ENCODE measurements around the gene SEMA7A. TPM values are rescaled to one million over a fixed set of nuclear protein-coding genes. Genes with fewer than 3 reads are reported as not detected.
"Not testable (repeated sequence)": the region's sequence is repeated elsewhere in the genome, so short reads cannot be mapped to it uniquely, and the experiment has no call there.

SEMA7A gene
- total RNA-seq, 4 donors from 2014 or later = 31.8 to 35.6 (median 33.8) TPM

DNA sequence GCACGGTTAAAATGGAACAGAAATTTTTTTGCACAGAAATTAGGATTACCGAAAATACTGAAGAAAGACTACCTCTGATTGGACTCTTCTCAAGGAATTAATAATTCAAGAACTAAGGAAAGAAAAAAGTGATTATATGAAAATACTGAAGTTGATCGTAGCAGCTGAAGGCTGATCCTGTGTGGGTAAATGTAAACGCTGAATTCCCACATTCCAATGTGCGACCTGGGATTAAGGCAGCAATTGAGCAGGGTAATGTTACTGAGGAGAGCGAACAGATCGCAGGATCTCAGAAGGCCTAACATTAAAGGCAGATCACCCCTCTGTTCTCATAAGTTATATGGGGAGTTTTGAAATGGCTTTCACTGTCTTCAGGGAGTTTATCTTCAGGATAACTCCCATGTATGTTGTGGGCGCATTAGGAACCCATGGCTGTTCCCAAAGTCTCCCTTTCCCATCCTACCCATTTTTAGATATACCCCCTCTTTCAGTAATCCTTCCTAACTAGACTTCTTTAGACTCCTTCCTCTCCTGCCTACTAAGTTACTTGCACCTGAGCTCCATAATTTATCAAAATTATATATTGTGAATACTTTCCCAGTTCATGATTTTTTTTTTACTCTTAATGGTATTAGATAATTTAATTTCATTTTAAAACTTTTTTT lies 28.2 kb upstream of the SEMA7A start:
- peaks cover 0 to 29% (median 0%) of the 10 kb centered on the region in 3 donors for H3K36me3 ChIP-seq
- H3K27ac ChIP-seq = peak overlapping the region in 2 of 4 donors; percentile 73 to 90
- H3K4me3 ChIP-seq = peak overlapping the region; percentile 53 to 73 (median 62)
- no peak for TF ChIP-seq EP300 (IDR thresholded peaks at IDR 0.05)
- no peak for TF ChIP-seq POLR2A (IDR thresholded peaks at IDR 0.05)
- TF ChIP-seq, protein P1, sequence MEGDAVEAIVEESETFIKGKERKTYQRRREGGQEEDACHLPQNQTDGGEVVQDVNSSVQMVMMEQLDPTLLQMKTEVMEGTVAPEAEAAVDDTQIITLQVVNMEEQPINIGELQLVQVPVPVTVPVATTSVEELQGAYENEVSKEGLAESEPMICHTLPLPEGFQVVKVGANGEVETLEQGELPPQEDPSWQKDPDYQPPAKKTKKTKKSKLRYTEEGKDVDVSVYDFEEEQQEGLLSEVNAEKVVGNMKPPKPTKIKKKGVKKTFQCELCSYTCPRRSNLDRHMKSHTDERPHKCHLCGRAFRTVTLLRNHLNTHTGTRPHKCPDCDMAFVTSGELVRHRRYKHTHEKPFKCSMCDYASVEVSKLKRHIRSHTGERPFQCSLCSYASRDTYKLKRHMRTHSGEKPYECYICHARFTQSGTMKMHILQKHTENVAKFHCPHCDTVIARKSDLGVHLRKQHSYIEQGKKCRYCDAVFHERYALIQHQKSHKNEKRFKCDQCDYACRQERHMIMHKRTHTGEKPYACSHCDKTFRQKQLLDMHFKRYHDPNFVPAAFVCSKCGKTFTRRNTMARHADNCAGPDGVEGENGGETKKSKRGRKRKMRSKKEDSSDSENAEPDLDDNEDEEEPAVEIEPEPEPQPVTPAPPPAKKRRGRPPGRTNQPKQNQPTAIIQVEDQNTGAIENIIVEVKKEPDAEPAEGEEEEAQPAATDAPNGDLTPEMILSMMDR (IDR thresholded peaks at IDR 0.05) = no peak
- DNase-seq (ENCODE audit: low spot score in 2 of 2) = no peak
- H3K9me3 ChIP-seq = no peaks in the 10 kb centered on the region
- 26 to 35% methylated on average over 8 of the region's 8 CpGs for WGBS, 2 donors
- H3K27me3 ChIP-seq = no peaks in the 10 kb centered on the region
- peaks cover 0 to 23% (median 7%) of the 10 kb centered on the region in 4 donors for H3K4me1 ChIP-seq

DNA sequence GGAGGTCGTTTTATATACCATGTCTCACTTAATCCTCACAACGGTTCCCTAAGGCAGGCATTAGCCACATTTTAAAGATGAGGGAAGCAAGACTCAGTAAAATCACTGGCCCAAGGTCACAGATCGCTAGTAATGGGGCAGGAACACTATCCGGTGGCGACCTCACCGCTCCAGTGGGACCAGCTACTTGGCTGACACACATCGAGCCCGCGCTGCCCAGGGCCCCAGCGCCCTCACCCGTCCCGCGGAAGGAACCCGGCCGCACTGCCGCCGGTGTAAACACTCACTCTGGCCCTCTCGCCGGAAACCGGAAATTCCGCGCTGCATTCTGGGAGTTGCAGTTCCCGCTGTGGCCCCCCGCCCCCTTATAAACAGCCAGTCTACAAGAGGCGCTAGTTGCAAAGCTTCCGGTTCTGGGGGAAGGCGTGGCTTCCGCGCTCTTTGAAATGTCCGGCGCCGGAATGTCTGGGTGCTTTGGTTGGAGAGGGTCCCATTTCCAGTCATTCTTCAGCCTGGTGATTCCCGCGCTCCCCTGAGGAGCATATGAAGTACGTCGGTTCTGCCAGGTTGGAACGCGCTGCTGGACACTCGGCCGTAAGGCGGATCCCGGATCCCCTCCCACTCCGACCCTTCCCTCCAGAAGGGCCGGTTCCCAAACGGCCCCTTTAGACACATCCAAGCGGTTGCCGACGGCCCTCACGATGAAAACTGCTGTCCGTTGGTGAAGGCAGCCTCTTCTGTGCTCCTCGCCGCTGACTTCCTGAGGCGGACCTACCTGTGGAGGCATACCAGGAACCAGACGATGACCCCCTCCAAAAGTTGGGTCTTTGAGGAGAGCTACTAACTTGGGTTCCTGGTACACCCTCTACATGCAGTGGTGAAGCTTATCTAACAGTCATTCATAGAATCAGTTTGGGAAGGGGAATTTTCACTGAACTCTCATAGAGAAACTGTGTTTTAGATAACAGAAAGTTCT lies 27.4 kb upstream of the SEMA7A start, which contains the start of gene UBL7:
UBL7 (minus strand) TSS at position 290 of the 976 bp plus-strand sequence. CDS start 2,293 bp downstream, outside the sequence.
- Histone ChIP-seq H3K27ac (peak within 1 kb of the TSS; percentile 73 to 90 (median 82)), H3K27me3 (no peaks in the 10 kb centered on the region), H3K36me3 (peaks cover 0 to 31% (median 0%) of the 10 kb centered on the region in 3 donors), H3K4me3 (peak within 1 kb of the TSS; percentile 53 to 73 (median 62)), H3K4me1 (peaks cover 0 to 23% (median 7%) of the 10 kb centered on the region in 4 donors), H3K9me3 (no peaks in the 10 kb centered on the region)
- WGBS, 2 donors = 0 to 1% methylated on average over 25 to 49 of the region's 54 CpGs
- peak; percentile 94 to 97 for DNase-seq (ENCODE audit: low spot score in 2 of 2)
- TF ChIP-seq EP300 (IDR thresholded peaks at IDR 0.05) = peak; percentile 82 to 96
- TF ChIP-seq POLR2A (IDR thresholded peaks at IDR 0.05) = peak; percentile 76 to 85
- TF ChIP-seq, protein P1 (IDR thresholded peaks at IDR 0.05) = peak in 3 of 5 experiments; percentile 16 to 59 (median 31)

DNA sequence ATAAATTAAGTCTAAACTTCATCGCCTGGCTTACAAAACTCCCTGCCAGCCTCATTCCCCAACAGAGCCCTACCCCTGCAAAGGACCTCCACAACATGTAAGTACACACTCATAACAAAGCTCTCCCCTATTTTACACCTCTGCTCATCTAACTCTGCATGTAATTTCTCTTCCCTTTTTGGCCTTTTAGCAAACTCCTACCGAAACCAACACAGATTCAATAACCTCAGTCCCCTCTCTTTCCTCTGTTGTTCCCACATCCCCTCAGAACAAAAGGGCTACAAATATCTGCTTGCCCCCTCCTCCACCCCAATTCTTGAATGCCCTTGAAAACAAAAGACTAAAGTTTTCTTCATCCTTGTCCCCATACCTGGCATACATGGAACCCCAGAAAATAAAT lies 26.5 kb upstream of the SEMA7A start:
- Histone ChIP-seq H3K27ac (peak overlapping the region; percentile 73 to 90 (median 82)), H3K4me1 (peaks cover 0 to 23% (median 7%) of the 10 kb centered on the region in 4 donors), H3K27me3 (no peaks in the 10 kb centered on the region), H3K9me3 (no peaks in the 10 kb centered on the region), H3K4me3 (peak overlapping the region; percentile 53 to 73 (median 62)), H3K36me3 (peaks cover 0 to 33% (median 0%) of the 10 kb centered on the region in 3 donors)
- 41 to 48% methylated on average over 2 of the region's 2 CpGs for WGBS, 2 donors
- DNase-seq (ENCODE audit: low spot score in 2 of 2) = no peak
- TF ChIP-seq POLR2A (IDR thresholded peaks at IDR 0.05) = no peak
- TF ChIP-seq, protein P1 (IDR thresholded peaks at IDR 0.05) = no peak
- no peak for TF ChIP-seq EP300 (IDR thresholded peaks at IDR 0.05)

DNA sequence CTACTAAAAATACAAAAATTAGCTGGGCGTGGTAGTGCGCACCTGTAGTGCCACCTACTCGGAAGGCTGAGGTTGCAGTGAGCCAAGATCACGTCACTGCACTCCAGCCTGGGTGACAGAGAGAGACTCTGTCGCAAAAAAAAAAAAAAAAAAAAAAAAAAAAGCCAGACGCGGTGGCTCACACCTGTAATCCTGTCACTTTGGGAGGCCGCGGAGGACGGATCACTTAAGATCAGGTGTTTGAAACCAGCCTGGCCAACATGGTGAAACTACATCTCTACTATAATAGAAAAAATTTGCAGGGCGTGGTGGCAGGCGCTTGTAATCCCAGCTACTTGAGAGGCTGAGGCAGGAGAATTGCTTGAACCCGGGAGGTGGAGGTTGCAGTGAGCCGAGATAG lies 26.0 kb upstream of the SEMA7A start:
- Histone ChIP-seq H3K4me1 (peaks cover 0 to 23% (median 7%) of the 10 kb centered on the region in 4 donors), H3K27ac (peak overlapping the region in 2 of 4 donors; percentile 73 to 90), H3K36me3 (peaks cover 0 to 38% (median 0%) of the 10 kb centered on the region in 3 donors), H3K4me3 (peak overlapping the region in 2 of 4 donors; percentile 53 to 73)
- not testable (repeated sequence) for H3K9me3 ChIP-seq; H3K27me3 ChIP-seq; DNase-seq (ENCODE audit: low spot score in 2 of 2)
- 89 to 90% methylated on average over 12 to 14 of the region's 14 CpGs for WGBS, 2 donors

DNA sequence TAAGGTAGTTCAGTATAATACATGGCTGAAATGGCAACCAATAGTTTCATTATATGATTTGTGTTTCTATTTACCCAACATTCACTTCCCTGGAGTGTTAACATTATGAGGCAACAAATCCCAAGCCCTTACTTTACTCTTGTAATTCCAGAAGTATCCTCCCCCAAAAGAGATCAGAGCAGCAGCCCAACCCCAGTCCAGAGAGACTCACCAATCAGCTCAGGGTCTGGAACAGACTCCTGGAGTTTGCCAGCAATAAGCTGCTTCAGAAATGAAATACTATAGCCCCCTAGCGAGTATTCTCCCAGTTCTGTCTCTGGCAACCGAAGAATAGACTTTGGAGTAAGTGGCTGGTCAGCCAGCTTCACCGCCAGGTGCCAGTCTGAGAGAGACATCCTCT lies 24.7 kb upstream of the SEMA7A start:
- H3K27ac ChIP-seq = no peak overlapping the region
- H3K4me3 ChIP-seq = no peak overlapping the region
- peaks cover 0 to 51% (median 0%) of the 10 kb centered on the region in 3 donors for H3K36me3 ChIP-seq
- 89 to 90% methylated on average over 3 of the region's 3 CpGs for WGBS, 2 donors
- no peaks in the 10 kb centered on the region for H3K9me3 ChIP-seq
- DNase-seq (ENCODE audit: low spot score in 2 of 2) = no peak
- H3K4me1 ChIP-seq = peaks cover 0 to 27% (median 7%) of the 10 kb centered on the region in 4 donors
- no peaks in the 10 kb centered on the region for H3K27me3 ChIP-seq
- TF ChIP-seq, protein P1 (IDR thresholded peaks at IDR 0.05) = no peak
- TF ChIP-seq EP300 (IDR thresholded peaks at IDR 0.05) = no peak
- TF ChIP-seq POLR2A (IDR thresholded peaks at IDR 0.05) = no peak

DNA sequence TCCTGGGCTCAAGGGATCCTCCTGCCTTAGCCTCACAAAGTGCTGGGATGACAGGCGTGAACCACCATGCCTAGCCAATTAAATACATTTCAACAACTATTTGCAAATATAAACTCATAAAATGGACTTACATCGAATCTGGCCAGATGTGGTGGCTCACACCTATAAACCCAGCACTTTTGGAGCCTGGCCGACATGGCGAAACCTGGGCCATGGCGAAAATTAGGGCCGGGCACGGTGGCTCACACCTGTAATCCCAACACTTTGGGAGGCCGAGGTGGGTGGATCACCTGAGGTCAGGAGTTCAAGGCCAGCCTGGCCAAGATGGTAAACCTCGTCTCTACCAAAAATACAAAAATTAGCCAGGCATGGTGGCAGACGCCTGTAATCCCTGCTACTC lies 23.3 kb upstream of the SEMA7A start:
- WGBS, 2 donors = 94% methylated on average over 10 of the region's 10 CpGs
- not testable (repeated sequence) for H3K4me3 ChIP-seq; DNase-seq (ENCODE audit: low spot score in 2 of 2); H3K27ac ChIP-seq; H3K9me3 ChIP-seq; H3K27me3 ChIP-seq
- peaks cover 0 to 24% (median 6%) of the 10 kb centered on the region in 4 donors for H3K4me1 ChIP-seq
- peaks cover 0 to 65% (median 3%) of the 10 kb centered on the region in 3 donors for H3K36me3 ChIP-seq

Measured in tibial nerve (tissue), 4 donors.